Pancreas (tissue), 10 donors: ENCODE results near the gene CAMK2B. TPM values are rescaled to one million over a fixed set of nuclear protein-coding genes. Genes with fewer than 3 reads are reported as not detected.

Experiments used
- ATAC-seq, 4 donors: fragments of 200-7000 bp; cut with Tn5 transposase; one replicate each; pipeline versions ENCODE4 v1.8.0 to v1.9.1; 2020; ENCODE audit warnings: mild to moderate bottlenecking in 4 of 4, moderate library complexity in 4 of 4
- DNase-seq, 6 donors: peaks; one replicate each; pipeline ENCODE4 v3.0.0-alpha.2; 2020
- FAIRE-seq: peaks from 2 replicates; lab custom pipeline; 2012; peaks lifted over from hg19 to GRCh38; lab: Jason Lieb, UNC
- H3K27ac ChIP-seq, 4 donors: fragments of 200-600 bp; sonication (generic); 1 replicate in 3 of 4; 2 replicates in 1 of 4; pipeline versions ENCODE4 v1.5.0 to v1.8.0; 2020
- H3K27me3 ChIP-seq, 4 donors: fragments of 200-600 bp; one replicate each; pipeline ENCODE4 v1.8.0; 2021
- H3K36me3 ChIP-seq, 3 donors: fragments of 200-600 bp; sonication (generic) in 1 of 3; one replicate each; pipeline versions ENCODE4 v1.5.0 to v1.8.0; 2020 to 2021
- H3K4me1 ChIP-seq, 3 donors: fragments of 200-600 bp; one replicate each; pipeline ENCODE4 v1.8.0; 2021
- H3K4me3 ChIP-seq, 4 donors: fragments of 200-600 bp; sonication (generic) in 2 of 4; one replicate each; pipeline versions ENCODE4 v1.5.0 to v1.8.0; 2020 to 2021
- H3K9me3 ChIP-seq, 4 donors: fragments of 200-600 bp; one replicate each; pipeline ENCODE4 v1.8.0; 2021
- WGBS, 2 donors: extraction: QIAGEN DNeasy Blood & Tissue Kit; methylation state at CpG; one replicate each; pipeline ENCODE4 v1.1.7; 2013; 5-methylcytosine and 5-hydroxymethylcytosine counted together
- intact Hi-C, 3 donors: fragments of 100-400 bp; cut with DNase I; formaldehyde crosslinking; loops; one replicate each; pipeline versions ENCODE4 v1.11.1 to v1.14.2; 2022
- polyA plus RNA-seq, 2 donors: library from polyadenylated mRNA; stranded (reverse); fragments of 200-250 nt; gene quantifications; one replicate each; pipeline ENCODE4 v1.2.3, GENCODE V29; 2013
- total RNA-seq, 6 donors: library from RNA; stranded (reverse); fragmentation: NEBNext Ultra II Directional in 4 of 6; extraction: Animal tissue kit (Norgen Biotek cat#: 25700) in 4 of 6; gene quantifications; one replicate each; pipeline versions ENCODE4 v1.2.1 to v1.2.4, GENCODE V29; 2021 to 2023
- TF ChIP-seq, protein P1 (sequence below), 4 donors: fragments of 200-600 bp; sonication (generic) in 3 of 4; IDR thresholded peaks; one replicate each; pipeline versions ENCODE4 v1.5.0 to v1.8.0; 2021; ENCODE audit warnings: antibody characterized with exemption in 4 of 4
- donor health status: healthy with polysubstance abuse.
- donor health status: DM: no; HTN: no; CAD: no; lungs with moderate emphysema.
- donor health status: DM: no; HTN: no; CAD: no.
- donor health status: control.
- donor health status: control.
- donor health status: Bipolar disorder and iron deficiency.
- donor health status: DM: yes; HTN: yes; CAD: no.
- donor health status: DM: no; HTN: no; CAD: no.
- donor health status: DM: no; HTN: no; CAD: no.
- donor health status: DM: yes; HTN: yes; CAD: no.

CAMK2B gene
- total and polyA plus RNA-seq, 8 donors, result 0.83 to 34.0 (median 2.0) TPM

DNA sequence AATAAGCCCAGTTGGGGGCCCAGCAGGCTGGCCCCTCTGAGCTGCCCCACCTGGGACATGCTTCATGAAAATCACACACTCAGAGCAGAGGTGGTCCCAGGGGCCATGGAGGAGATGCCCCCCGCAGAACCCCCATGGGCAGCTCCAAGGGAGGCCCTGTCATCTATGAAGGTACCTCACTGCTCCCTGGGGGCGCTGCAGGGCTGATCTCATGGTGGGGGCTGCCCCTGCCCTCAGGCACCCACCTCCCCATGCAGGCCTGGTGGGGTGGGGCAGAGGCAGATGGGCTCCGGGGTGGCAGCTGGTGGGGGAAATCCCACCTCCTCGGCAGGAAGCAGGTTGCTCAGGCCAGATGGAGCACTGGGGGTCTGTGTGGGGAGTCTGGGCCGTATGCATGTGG lies 64.2 kb downstream of the CAMK2B start:
- FAIRE-seq (no peak), DNase-seq (no peak), ATAC-seq (no peak)
- TF ChIP-seq, protein P1, sequence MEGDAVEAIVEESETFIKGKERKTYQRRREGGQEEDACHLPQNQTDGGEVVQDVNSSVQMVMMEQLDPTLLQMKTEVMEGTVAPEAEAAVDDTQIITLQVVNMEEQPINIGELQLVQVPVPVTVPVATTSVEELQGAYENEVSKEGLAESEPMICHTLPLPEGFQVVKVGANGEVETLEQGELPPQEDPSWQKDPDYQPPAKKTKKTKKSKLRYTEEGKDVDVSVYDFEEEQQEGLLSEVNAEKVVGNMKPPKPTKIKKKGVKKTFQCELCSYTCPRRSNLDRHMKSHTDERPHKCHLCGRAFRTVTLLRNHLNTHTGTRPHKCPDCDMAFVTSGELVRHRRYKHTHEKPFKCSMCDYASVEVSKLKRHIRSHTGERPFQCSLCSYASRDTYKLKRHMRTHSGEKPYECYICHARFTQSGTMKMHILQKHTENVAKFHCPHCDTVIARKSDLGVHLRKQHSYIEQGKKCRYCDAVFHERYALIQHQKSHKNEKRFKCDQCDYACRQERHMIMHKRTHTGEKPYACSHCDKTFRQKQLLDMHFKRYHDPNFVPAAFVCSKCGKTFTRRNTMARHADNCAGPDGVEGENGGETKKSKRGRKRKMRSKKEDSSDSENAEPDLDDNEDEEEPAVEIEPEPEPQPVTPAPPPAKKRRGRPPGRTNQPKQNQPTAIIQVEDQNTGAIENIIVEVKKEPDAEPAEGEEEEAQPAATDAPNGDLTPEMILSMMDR (IDR thresholded peaks at IDR 0.05), result no peak
- Histone ChIP-seq H3K27me3 (no peaks in the 10 kb centered on the region), H3K4me3 (no peak overlapping the region), H3K27ac (no peak overlapping the region), H3K9me3 (no peaks in the 10 kb centered on the region), H3K4me1 (peaks cover 0 to 3% (median 0%) of the 10 kb centered on the region in 3 donors), H3K36me3 (no peaks in the 10 kb centered on the region)
- intact Hi-C loops, result no loop called here
- 76 to 79% methylated on average over 5 of the region's 5 CpGs for WGBS, 2 donors

DNA sequence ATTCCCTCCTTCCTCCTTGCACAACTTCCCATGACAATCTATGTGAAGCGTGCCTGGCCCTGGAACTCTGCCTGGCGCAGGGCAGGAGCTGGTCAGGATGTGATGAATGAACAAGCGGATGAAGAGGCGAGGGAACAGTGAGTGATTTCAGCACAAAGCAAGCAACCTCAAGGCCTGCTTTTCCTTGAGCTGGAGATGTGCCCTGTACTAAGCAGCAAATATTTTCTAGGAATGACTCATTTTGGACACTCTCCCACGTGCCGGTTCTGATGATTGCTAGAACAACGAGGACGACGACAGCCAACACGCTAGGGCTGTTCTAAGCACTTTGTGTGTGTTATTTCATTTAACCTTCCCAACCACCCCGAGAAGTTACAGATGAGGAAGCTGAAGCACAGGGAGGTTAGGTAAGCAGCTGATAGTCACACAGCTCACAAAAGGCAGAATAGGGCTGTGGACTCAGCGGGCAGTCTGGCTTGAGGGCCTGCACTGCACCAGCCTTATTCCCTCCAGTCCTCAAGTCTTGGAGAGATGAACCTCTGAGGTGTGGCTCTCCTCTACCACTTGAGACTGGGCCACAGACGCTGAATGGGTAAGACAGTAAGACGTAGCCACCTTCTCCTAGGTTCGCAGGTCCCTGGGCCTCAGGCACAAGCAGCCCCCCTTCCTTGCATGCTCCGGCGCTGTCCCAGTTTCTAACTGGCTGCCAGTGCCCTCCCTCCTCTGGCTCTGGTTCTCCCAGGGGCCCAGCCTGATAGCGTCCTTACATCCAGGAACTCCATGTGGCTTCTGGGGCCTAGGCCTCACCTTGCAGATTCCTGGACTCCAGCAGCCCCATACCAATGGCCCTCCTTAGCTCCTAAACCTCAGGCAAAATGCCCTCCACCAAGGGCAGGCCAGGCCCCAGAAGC lies 65.6 kb downstream of the CAMK2B start:
- intact Hi-C loops, result no loop called here
- 78 to 83% methylated on average over 18 of the region's 18 CpGs for WGBS, 2 donors
- H3K4me3 ChIP-seq, result no peak overlapping the region
- peak in 3 of 4 donors; percentile 17 to 26 (median 23) for ATAC-seq
- H3K4me1 ChIP-seq, result peaks cover 0 to 3% (median 0%) of the 10 kb centered on the region in 3 donors
- no peaks in the 10 kb centered on the region for H3K9me3 ChIP-seq
- no peak for FAIRE-seq
- H3K27me3 ChIP-seq, result no peaks in the 10 kb centered on the region
- no peaks in the 10 kb centered on the region for H3K36me3 ChIP-seq
- DNase-seq, result peak in 1 of 6 donors; percentile 20
- TF ChIP-seq, protein P1 (IDR thresholded peaks at IDR 0.05), result no peak
- H3K27ac ChIP-seq, result no peak overlapping the region

DNA sequence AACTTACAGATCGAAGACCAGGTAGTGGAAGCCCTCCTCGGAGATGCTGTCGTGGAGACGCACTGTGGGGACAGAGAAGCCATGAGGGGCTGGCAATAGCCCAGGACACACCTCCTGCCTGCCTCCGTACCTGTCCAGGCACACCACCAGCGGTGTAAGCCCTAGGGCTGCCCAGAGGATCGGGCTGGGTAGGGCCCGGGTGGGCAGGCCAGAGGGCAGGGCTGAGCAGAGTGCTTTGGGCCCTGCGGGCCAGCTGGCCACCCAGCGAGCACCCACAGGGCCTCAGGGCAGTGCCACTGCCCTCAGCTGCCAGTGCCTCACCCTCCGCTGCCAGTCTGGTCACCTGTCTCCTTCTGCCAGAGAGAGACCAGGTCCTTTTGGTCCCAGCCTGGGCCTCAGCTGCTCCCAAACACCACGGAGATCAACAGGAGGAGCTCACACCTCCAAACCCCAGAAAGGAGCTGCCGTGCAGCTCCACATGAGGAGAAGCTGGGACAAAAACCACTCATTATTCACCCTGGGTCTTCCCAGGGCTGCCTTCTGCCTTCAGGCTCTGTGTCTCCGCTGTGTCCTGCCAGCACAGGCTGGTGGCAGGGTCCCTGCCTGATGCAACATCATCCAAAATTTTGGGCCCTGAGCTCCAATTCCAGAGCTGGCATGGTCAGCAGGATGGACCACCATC lies 66.4 kb downstream of the CAMK2B start:
- intact Hi-C loops, result no loop called here

DNA sequence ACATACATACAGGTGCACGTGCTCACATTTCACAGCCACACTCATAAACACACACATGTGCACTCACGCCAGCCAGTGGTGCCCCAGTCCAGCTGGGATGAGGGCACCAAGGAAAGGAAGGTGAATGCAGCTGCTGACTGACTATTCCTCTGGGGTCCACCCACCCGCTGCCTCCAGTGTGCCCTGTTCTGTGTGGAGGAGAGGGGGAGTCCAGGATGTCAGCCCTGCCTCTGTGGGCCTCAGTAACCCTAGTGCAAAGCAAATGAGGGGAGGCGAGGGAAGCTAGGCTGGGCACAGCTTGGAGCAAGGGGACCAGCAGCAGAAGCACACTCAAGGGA lies 67.0 kb downstream of the CAMK2B start:
- Histone ChIP-seq H3K27me3 (no peaks in the 10 kb centered on the region), H3K36me3 (no peaks in the 10 kb centered on the region), H3K4me3 (no peak overlapping the region), H3K27ac (no peak overlapping the region), H3K9me3 (no peaks in the 10 kb centered on the region), H3K4me1 (peaks cover 0 to 3% (median 0%) of the 10 kb centered on the region in 3 donors)
- no peak for DNase-seq
- WGBS, 2 donors, result 76 to 81% methylated on average over 4 of the region's 4 CpGs
- intact Hi-C loops, result no loop called here
- no peak for ATAC-seq
- no peak for FAIRE-seq
- TF ChIP-seq, protein P1 (IDR thresholded peaks at IDR 0.05), result no peak

More for the DNA sequence above, 66.4 kb downstream of the CAMK2B start:
- ATAC-seq (no peak), DNase-seq (no peak), FAIRE-seq (no peak)
- Histone ChIP-seq H3K4me3 (no peak overlapping the region), H3K9me3 (no peaks in the 10 kb centered on the region), H3K4me1 (peaks cover 0 to 3% (median 0%) of the 10 kb centered on the region in 3 donors), H3K36me3 (no peaks in the 10 kb centered on the region), H3K27ac (no peak overlapping the region), H3K27me3 (no peaks in the 10 kb centered on the region)
- WGBS, 2 donors, result 88 to 91% methylated on average over 14 of the region's 14 CpGs
- TF ChIP-seq, protein P1 (IDR thresholded peaks at IDR 0.05), result no peak
